Measurements from ENCODE around the gene OPTC.
A peak's percentile ranks its signal among the peaks of the same experiment; 100 is the strongest.

Gene OPTC

GRCh38 chr1:203481196-203481595 is 12.8 kb upstream of the OPTC start:
- Histone ChIP-seq H3K9ac (ENCODE audit: low read length) (no peak overlapping the region), H4K20me1 (ENCODE audit: insufficient read depth, low read length) (no peaks in the 10 kb centered on the region), H3K9me3 (replicated peaks; ENCODE audit: insufficient read depth, low read length) (no peaks in the 10 kb centered on the region), H3K79me2 (ENCODE audit: low read length) (no peaks in the 10 kb centered on the region), H3K9me2 (replicated peaks; ENCODE audit: insufficient read depth, low read length) (no peaks in the 10 kb centered on the region), H3K27ac (ENCODE audit: low read length) (no peak overlapping the region), H2AFZ (ENCODE audit: low read length) (no peak overlapping the region), H3K27me3 (replicated peaks; ENCODE audit: insufficient read depth, low read length) (no peaks in the 10 kb centered on the region), H3K36me3 (replicated peaks; ENCODE audit: insufficient read depth, low read length) (no peaks in the 10 kb centered on the region), H3K4me1 (ENCODE audit: low read length) (peaks cover 12% of the 10 kb centered on the region), H3K4me2 (ENCODE audit: low read depth, low read length) (no peak overlapping the region), H3F3A (ENCODE audit: insufficient read depth, low read length) (no peaks in the 10 kb centered on the region), H3K4me3 (ENCODE audit: low read length) (no peak overlapping the region)
- no peak for DNase-seq
- no peak for TF ChIP-seq EZH2phosphoT487 (IDR thresholded peaks at IDR 0.05; ENCODE audit: low read length)
- no peak for TF ChIP-seq EZH2 (optimal IDR thresholded peaks at IDR 0.05; ENCODE audit: low read depth, low read length)
- TF ChIP-seq CTCF (IDR thresholded peaks at IDR 0.05; ENCODE audit: low read length), result no peak

- H3K36me3 ChIP-seq (replicated peaks; ENCODE audit: insufficient read depth, low read length), result no peaks in the 10 kb centered on the region
- no peak for DNase-seq
- H3K27ac ChIP-seq (ENCODE audit: low read length), result no peak overlapping the region
- TF ChIP-seq CTCF (IDR thresholded peaks at IDR 0.05; ENCODE audit: low read length) (no peak), EZH2phosphoT487 (IDR thresholded peaks at IDR 0.05; ENCODE audit: low read length) (no peak), EZH2 (optimal IDR thresholded peaks at IDR 0.05; ENCODE audit: low read depth, low read length) (no peak)
- no peaks in the 10 kb centered on the region for H3K27me3 ChIP-seq (replicated peaks; ENCODE audit: insufficient read depth, low read length)
- peak overlapping the region; percentile 55; the same call in 1 of the 2 replicates for H3K9ac ChIP-seq (ENCODE audit: low read length)
- H3K79me2 ChIP-seq (ENCODE audit: low read length), result no peaks in the 10 kb centered on the region
- H3F3A ChIP-seq (ENCODE audit: insufficient read depth, low read length), result no peaks in the 10 kb centered on the region
- H2AFZ ChIP-seq (ENCODE audit: low read length), result peak overlapping the region; percentile 91
- H4K20me1 ChIP-seq (ENCODE audit: insufficient read depth, low read length), result no peaks in the 10 kb centered on the region
- no peaks in the 10 kb centered on the region for H3K9me2 ChIP-seq (replicated peaks; ENCODE audit: insufficient read depth, low read length)
- peak overlapping the region; percentile 66 for H3K4me3 ChIP-seq (ENCODE audit: low read length)
- H3K4me2 ChIP-seq (ENCODE audit: low read depth, low read length), result peak overlapping the region; percentile 85
- no peaks in the 10 kb centered on the region for H3K9me3 ChIP-seq (replicated peaks; ENCODE audit: insufficient read depth, low read length)
- H3K4me1 ChIP-seq (ENCODE audit: low read length), result peaks cover 5% of the 10 kb centered on the region
Measured at GRCh38 chr1:203486618-203487370, 7.2 kb upstream of the OPTC start.

GRCh38 chr1:203488539-203488938 is 5.4 kb upstream of the OPTC start:
- H3K27me3 ChIP-seq (replicated peaks; ENCODE audit: insufficient read depth, low read length), result no peaks in the 10 kb centered on the region
- H3F3A ChIP-seq (ENCODE audit: insufficient read depth, low read length), result no peaks in the 10 kb centered on the region
- H3K4me2 ChIP-seq (ENCODE audit: low read depth, low read length), result no peak overlapping the region

More at GRCh38 chr1:203488539-203488938, 5.4 kb upstream of the OPTC start:
- Histone ChIP-seq H3K36me3 (replicated peaks; ENCODE audit: insufficient read depth, low read length) (no peaks in the 10 kb centered on the region), H3K4me3 (ENCODE audit: low read length) (no peak overlapping the region), H3K9ac (ENCODE audit: low read length) (no peak overlapping the region), H4K20me1 (ENCODE audit: insufficient read depth, low read length) (no peaks in the 10 kb centered on the region), H3K79me2 (ENCODE audit: low read length) (no peaks in the 10 kb centered on the region), H3K9me3 (replicated peaks; ENCODE audit: insufficient read depth, low read length) (no peaks in the 10 kb centered on the region), H3K27ac (ENCODE audit: low read length) (no peak overlapping the region), H2AFZ (ENCODE audit: low read length) (peak overlapping the region; percentile 91; the same call in 1 of the 2 replicates), H3K9me2 (replicated peaks; ENCODE audit: insufficient read depth, low read length) (no peaks in the 10 kb centered on the region), H3K4me1 (ENCODE audit: low read length) (peaks cover 5% of the 10 kb centered on the region)
- no peak for DNase-seq
- TF ChIP-seq EZH2 (optimal IDR thresholded peaks at IDR 0.05; ENCODE audit: low read depth, low read length), result no peak
- no peak for TF ChIP-seq EZH2phosphoT487 (IDR thresholded peaks at IDR 0.05; ENCODE audit: low read length)
- no peak for TF ChIP-seq CTCF (IDR thresholded peaks at IDR 0.05; ENCODE audit: low read length)
